B cell (primary cell): ENCODE measurements around the gene SIT1. TPM values are rescaled to one million over a fixed set of nuclear protein-coding genes. Genes with fewer than 3 reads are reported as not detected.
A peak's percentile ranks its signal among the peaks of the same experiment; 100 is the strongest.

ENCODE experiments used
- ATAC-seq: fragments of 200-7000 bp; cut with Tn5 transposase; one replicate; pipeline ENCODE4 v1.10.0; 2021; ENCODE audit warnings: low read depth, mild to moderate bottlenecking, moderate number of reproducible peaks, moderate library complexity
- CTCF ChIA-PET: fragments of 350-600 bp; sonication (Branson Sonifier 250); formaldehyde crosslinking; loops from one replicate; lab custom pipeline; 2021; ENCODE audit warnings: antibody characterized with exemption, inconsistent platforms; lab: Charles Lee
- POLR2A ChIA-PET: fragments of 350-600 bp; sonication (Branson Sonifier 250); formaldehyde crosslinking; loops from one replicate; lab custom pipeline; 2021; ENCODE audit warnings: antibody characterized with exemption; lab: Charles Lee
- DNase-seq: peaks from one replicate; pipeline ENCODE4 v3.0.0; 2013
- H2AFZ ChIP-seq: 2 replicates; pipeline ENCODE4 v1.6.1; 2012; ENCODE audit warnings: mild to moderate bottlenecking, low read depth, low read length; ENCODE audit not compliant: insufficient read depth, poor library complexity, severe bottlenecking
- H3K27ac ChIP-seq, 2 donors: 1 replicate in 1 of 2; 2 replicates in 1 of 2; pipeline ENCODE4 v1.5.1; 2012 to 2013; ENCODE audit warnings: low read length in 2 of 2, mild to moderate bottlenecking in 2 of 2, moderate library complexity in 1 of 2
- H3K27me3 ChIP-seq, 4 experiments: fragments of 200-600 bp in 1 of 4; sonication (generic) in 1 of 4; replicated peaks in 1 of 4; 1 replicate in 2 of 4; 2 replicates in 2 of 4; pipeline versions ENCODE4 v1.6.1 to v1.7.0; 2013 to 2016; ENCODE audit warnings: low read length in 3 of 4, mild to moderate bottlenecking in 2 of 4, mixed read lengths in 1 of 4, moderate library complexity in 1 of 4; ENCODE audit not compliant: insufficient read depth in 4 of 4, control insufficient read depth in 3 of 4; ENCODE audit errors: control extremely low read depth in 1 of 4
- H3K36me3 ChIP-seq, 2 experiments: replicated peaks in 1 of 2; 1 replicate in 1 of 2; 2 replicates in 1 of 2; pipeline versions ENCODE4 v1.6.1 to v1.7.1; 2013; ENCODE audit warnings: low read length in 1 of 2; ENCODE audit not compliant: insufficient read depth in 2 of 2, control insufficient read depth in 1 of 2; ENCODE audit errors: control extremely low read depth in 1 of 2, extremely low read depth in 1 of 2
- H3K4me1 ChIP-seq, 2 donors: fragments of 200-600 bp in 1 of 2; sonication (generic) in 1 of 2; 1 replicate in 1 of 2; 2 replicates in 1 of 2; pipeline versions ENCODE4 v1.5.1 to v1.6.1; 2013 to 2017; ENCODE audit warnings: low read length in 2 of 2; ENCODE audit not compliant: control insufficient read depth in 2 of 2, insufficient read depth in 2 of 2
- H3K4me2 ChIP-seq: replicated peaks from 2 replicates; pipeline ENCODE3; 2012; ENCODE audit warnings: mild to moderate bottlenecking, low read depth, low read length; ENCODE audit not compliant: poor library complexity, severe bottlenecking
- H3K4me3 ChIP-seq, 5 experiments: fragments of 200-600 bp in 1 of 5; sonication (generic) in 1 of 5; 1 replicate in 3 of 5; 2 replicates in 2 of 5; pipeline versions ENCODE4 v1.5.1 to v1.7.0; 2011 to 2016; ENCODE audit warnings: low read length in 4 of 5, mild to moderate bottlenecking in 4 of 5, low read depth in 2 of 5, control low read depth in 1 of 5, moderate library complexity in 1 of 5; ENCODE audit not compliant: insufficient read depth in 1 of 5; ENCODE audit errors: control extremely low read depth in 1 of 5, extremely low read depth in 1 of 5
- H3K79me2 ChIP-seq: fragments of 200-600 bp; sonication (generic); one replicate; pipeline ENCODE4 v1.6.0; 2016; ENCODE audit warnings: low read length; ENCODE audit not compliant: control insufficient read depth, insufficient read depth
- H3K9ac ChIP-seq: fragments of 200-600 bp; sonication (generic); 2 replicates; pipeline ENCODE4 v1.6.1; 2017; ENCODE audit warnings: mild to moderate bottlenecking, low read length, moderate library complexity
- H3K9me3 ChIP-seq, 3 donors: one replicate each; pipeline versions ENCODE4 v1.6.1 to v1.7.1; 2013; ENCODE audit warnings: low read length in 2 of 3; ENCODE audit not compliant: control insufficient read depth in 2 of 3, insufficient read depth in 1 of 3; ENCODE audit errors: control extremely low read depth in 1 of 3
- H4K20me1 ChIP-seq: 2 replicates; pipeline ENCODE4 v1.6.0; 2012; ENCODE audit warnings: mild to moderate bottlenecking, low read length; ENCODE audit not compliant: insufficient read depth, control insufficient read depth, poor library complexity, severe bottlenecking
- H3K27ac Mint-ChIP-seq: one replicate; pipeline ENCODE4 v1.8.0; 2021; ENCODE audit warnings: mixed read lengths
- H3K27me3 Mint-ChIP-seq: one replicate; pipeline ENCODE4 v1.8.0; 2021; ENCODE audit warnings: mixed read lengths
- H3K4me1 Mint-ChIP-seq: one replicate; pipeline ENCODE4 v1.8.0; 2021; ENCODE audit warnings: mixed read lengths
- H3K4me3 Mint-ChIP-seq: one replicate; pipeline ENCODE4 v1.8.0; 2021; ENCODE audit warnings: mixed read lengths
- H3K9me3 Mint-ChIP-seq: one replicate; pipeline ENCODE4 v1.8.0; 2022; ENCODE audit warnings: mixed read lengths; ENCODE audit not compliant: insufficient read depth
- EZH2 ChIP-seq: IDR thresholded peaks from 2 replicates; pipeline ENCODE4 v1.6.1; 2012; ENCODE audit warnings: borderline replicate concordance, low read depth, mild to moderate bottlenecking, moderate library complexity, low read length; ENCODE audit not compliant: insufficient read depth, poor library complexity, severe bottlenecking
- WGBS: methylation state at CpG from one replicate; pipeline ENCODE4 v1.1.5; 2013; ENCODE audit warnings: missing lambda C conversion rate; ENCODE audit not compliant: insufficient coverage; 5-methylcytosine and 5-hydroxymethylcytosine counted together
- intact Hi-C: fragments of 100-400 bp; cut with micrococcal nuclease; formaldehyde crosslinking; loops from one replicate; pipeline ENCODE4 v1.10.0; 2022
- polyA plus RNA-seq: library from polyadenylated mRNA; depleted of rRNA; stranded (reverse); fragments of >200 nt; gene quantifications from 2 replicates; pipeline ENCODE4 v1.2.3, GENCODE V29; 2012
- total RNA-seq, 2 donors: library from RNA; stranded (reverse); fragments of 120-200 nt in 1 of 2; gene quantifications; 1 replicate in 1 of 2; 2 replicates in 1 of 2; pipeline versions ENCODE4 v1.2.3 to v1.2.4, GENCODE V29; 2013 to 2022
- TF ChIP-seq, protein P1 (sequence below): fragments of 200-600 bp; IDR thresholded peaks from one replicate; pipeline ENCODE4 v1.8.0; 2022; ENCODE audit warnings: antibody characterized with exemption, mild to moderate bottlenecking

The SIT1 gene
- total and polyA plus RNA-seq, 2 donors (not counting 1 experiment from before 2014, with no cell fraction given) = 37.1 to 38.5 TPM

DNA sequence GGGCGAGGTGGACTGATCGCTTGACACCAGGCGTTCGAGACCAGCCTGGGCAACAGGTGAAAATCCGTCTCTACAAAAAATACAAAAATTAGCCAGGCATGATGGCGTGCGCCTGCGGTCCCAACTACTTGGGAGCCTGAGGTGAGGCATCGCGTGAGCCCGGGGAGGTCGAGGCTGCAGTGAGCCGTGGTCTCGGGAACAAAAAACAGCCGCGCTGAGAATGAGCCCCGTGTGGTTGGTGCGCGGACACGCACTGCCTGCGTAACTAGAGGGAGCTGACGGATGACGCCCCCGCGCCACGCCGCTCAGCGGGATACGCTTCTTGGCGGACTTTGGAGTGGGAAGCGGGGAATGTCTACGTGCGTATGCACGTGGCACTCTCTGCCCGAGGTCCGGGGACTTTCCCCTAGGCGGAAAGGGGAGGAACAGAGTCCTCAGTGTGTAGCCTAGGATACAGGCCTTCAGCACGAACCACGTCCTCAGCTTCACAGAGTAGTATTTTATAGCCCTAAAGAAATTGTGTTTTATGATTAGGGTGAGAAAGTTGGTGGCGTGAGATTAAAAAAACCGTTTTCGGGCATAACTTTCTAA, 6.9 kb upstream of the SIT1 start, which contains the start of gene RMRP:
TSS of gene RMRP (minus strand) at position 474 of the 591 bp plus-strand sequence.
- peak within 1 kb of the TSS; percentile 94 for H3K4me3 Mint-ChIP-seq
- H3K9me3 ChIP-seq = peaks cover 0 to 3% (median 0%) of the 10 kb centered on the region in 3 donors
- WGBS = under 1% methylated on average over 39 of the region's 42 CpGs
- no peaks in the 10 kb centered on the region for H4K20me1 ChIP-seq
- H3K9me3 Mint-ChIP-seq = no peaks in the 10 kb centered on the region
- ChIA-PET POLR2A (interaction anchor here (0.8 to 4.6 kb wide), 19 partner anchors 9 to 578 kb away, joined by 3 to 62 read pairs (median 6); partner anchors contain the start of genes CD72, CREB3, FANCG and GBA2), CTCF (interaction anchor here (0.6 to 15.0 kb wide), 26 partner anchors 9 to 224 kb away, joined by 3 to 268 read pairs (median 6); partner anchors contain the start of genes CA9, CD72, CREB3 and HINT2)
- peak within 1 kb of the TSS; percentile 91 for H3K4me2 ChIP-seq
- peak within 1 kb of the TSS; percentile 86 for H2AFZ ChIP-seq
- peaks cover 22% of the 10 kb centered on the region for H3K79me2 ChIP-seq
- intact Hi-C loops = loop anchor here (1.0 to 5.0 kb wide), 9 partner anchors 11 to 540 kb away; partner anchors contain the start of genes ATOSB, CREB3, FAM221B and TLN1
- H3K4me3 ChIP-seq = peak within 1 kb of the TSS; percentile 84 to 93 (median 87)
- peak within 1 kb of the TSS; percentile 97 for H3K27ac Mint-ChIP-seq
- DNase-seq (peak; percentile 97), ATAC-seq (peak; percentile 79)
- H3K27me3 ChIP-seq = no peaks in the 10 kb centered on the region
- H3K36me3 ChIP-seq = peaks cover 0 to 14% of the 10 kb centered on the region in 2 experiments
- TF ChIP-seq EZH2 = no peak
- TF ChIP-seq, protein P1, sequence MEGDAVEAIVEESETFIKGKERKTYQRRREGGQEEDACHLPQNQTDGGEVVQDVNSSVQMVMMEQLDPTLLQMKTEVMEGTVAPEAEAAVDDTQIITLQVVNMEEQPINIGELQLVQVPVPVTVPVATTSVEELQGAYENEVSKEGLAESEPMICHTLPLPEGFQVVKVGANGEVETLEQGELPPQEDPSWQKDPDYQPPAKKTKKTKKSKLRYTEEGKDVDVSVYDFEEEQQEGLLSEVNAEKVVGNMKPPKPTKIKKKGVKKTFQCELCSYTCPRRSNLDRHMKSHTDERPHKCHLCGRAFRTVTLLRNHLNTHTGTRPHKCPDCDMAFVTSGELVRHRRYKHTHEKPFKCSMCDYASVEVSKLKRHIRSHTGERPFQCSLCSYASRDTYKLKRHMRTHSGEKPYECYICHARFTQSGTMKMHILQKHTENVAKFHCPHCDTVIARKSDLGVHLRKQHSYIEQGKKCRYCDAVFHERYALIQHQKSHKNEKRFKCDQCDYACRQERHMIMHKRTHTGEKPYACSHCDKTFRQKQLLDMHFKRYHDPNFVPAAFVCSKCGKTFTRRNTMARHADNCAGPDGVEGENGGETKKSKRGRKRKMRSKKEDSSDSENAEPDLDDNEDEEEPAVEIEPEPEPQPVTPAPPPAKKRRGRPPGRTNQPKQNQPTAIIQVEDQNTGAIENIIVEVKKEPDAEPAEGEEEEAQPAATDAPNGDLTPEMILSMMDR = no peak
- H3K9ac ChIP-seq = peak within 1 kb of the TSS; percentile 84
- H3K27ac ChIP-seq = peak within 1 kb of the TSS; percentile 99 to 100
- peaks cover 66% of the 10 kb centered on the region for H3K4me1 Mint-ChIP-seq
- peaks cover 39 to 62% of the 10 kb centered on the region in 2 donors for H3K4me1 ChIP-seq
- H3K27me3 Mint-ChIP-seq = no peaks in the 10 kb centered on the region
